ENCODE measurements around the gene MEF2A. TPM values are rescaled to one million over a fixed set of nuclear protein-coding genes. Genes with fewer than 3 reads are reported as not detected.
"Not testable (repeated sequence)": the region's sequence is repeated elsewhere in the genome, so short reads cannot be mapped to it uniquely, and the experiment has no call there.

Gene MEF2A
- total RNA-seq, 4 donors from 2014 or later, result 55.3 to 155 (median 105) TPM

- no peak for DNase-seq
- Histone ChIP-seq H3K36me3 (peaks cover 5 to 7% of the 10 kb centered on the region in 2 donors), H3K4me3 (replicated peaks in 1 of 3) (peak overlapping the region; percentile 59 to 95 (median 64)), H3K9me3 (no peaks in the 10 kb centered on the region), H3K27ac (peak overlapping the region in 2 of 3 donors; percentile 43 to 76), H3K4me1 (peaks cover 0 to 5% of the 10 kb centered on the region in 2 donors), H3K27me3 (no peaks in the 10 kb centered on the region)
- TF ChIP-seq POLR2A (IDR thresholded peaks at IDR 0.05) (no peak), CTCF (IDR thresholded peaks at IDR 0.05) (no peak)
- intact Hi-C loops (cut with DNase I), result no loop called here
- 34 to 41% methylated on average over 18 of the region's 18 CpGs for WGBS, 2 donors
Observed at GRCh38 chr15:99732124-99732750, 166.5 kb downstream of the MEF2A start.

GRCh38 chr15:99732751-99733267 lies 167.0 kb downstream of the MEF2A start:
- peak overlapping the region; percentile 28 to 76 (median 43) for H3K27ac ChIP-seq
- H3K4me3 ChIP-seq (replicated peaks in 1 of 3), result peak overlapping the region; percentile 59 to 95 (median 64)
- peak in 1 of 2 donors; percentile 36 for DNase-seq
- no peak for TF ChIP-seq CTCF (IDR thresholded peaks at IDR 0.05)
- no peak for TF ChIP-seq POLR2A (IDR thresholded peaks at IDR 0.05)
- no peaks in the 10 kb centered on the region for H3K9me3 ChIP-seq
- intact Hi-C loops (cut with DNase I), result no loop called here
- H3K36me3 ChIP-seq, result peaks cover 5 to 7% of the 10 kb centered on the region in 2 donors
- no peaks in the 10 kb centered on the region for H3K27me3 ChIP-seq
- WGBS, 2 donors, result 1% methylated on average over 16 of the region's 46 CpGs; no CpG with 5 or more reads in 1 of the 2 donors
- H3K4me1 ChIP-seq, result peaks cover 0 to 5% of the 10 kb centered on the region in 2 donors

- Histone ChIP-seq H3K36me3 (peaks cover 5 to 7% of the 10 kb centered on the region in 2 donors), H3K27ac (peak within 1 kb of the TSS; percentile 63 to 84 (median 76)), H3K27me3 (no peaks in the 10 kb centered on the region), H3K9me3 (no peaks in the 10 kb centered on the region), H3K4me1 (peaks cover 0 to 5% of the 10 kb centered on the region in 2 donors), H3K4me3 (replicated peaks in 1 of 3) (peak within 1 kb of the TSS; percentile 59 to 95 (median 64))
- intact Hi-C loops (cut with DNase I), result no loop called here
- WGBS, 2 donors, result 34 to 36% methylated on average over 13 to 16 of the region's 69 CpGs
- DNase-seq, result peak; percentile 98 to 99
- TF ChIP-seq CTCF (IDR thresholded peaks at IDR 0.05), result no peak
- TF ChIP-seq POLR2A (IDR thresholded peaks at IDR 0.05), result peak; percentile 33 to 73
Observed at GRCh38 chr15:99733268-99734039, 167.7 kb downstream of the MEF2A start, which contains the start of gene LYSMD4. TSS of gene LYSMD4 (minus strand) at chr15:99733437. CDS start at chr15:99731999, 1,438 bp downstream.

GRCh38 chr15:99734040-99734291 lies 168.2 kb downstream of the MEF2A start:
- intact Hi-C loops (cut with DNase I); H3K27me3 ChIP-seq; H3K36me3 ChIP-seq; H3K9me3 ChIP-seq; DNase-seq; H3K4me1 ChIP-seq: not testable (repeated sequence)
- Histone ChIP-seq H3K4me3 (replicated peaks in 1 of 3) (peak overlapping the region in 1 of 3 donors; percentile 95), H3K27ac (peak overlapping the region in 2 of 3 donors; percentile 63 to 84)
- WGBS, 2 donors, result 94 to 96% methylated on average over 13 of the region's 13 CpGs

GRCh38 chr15:99734575-99734974 lies 168.8 kb downstream of the MEF2A start:
- Histone ChIP-seq H3K4me1 (peaks cover 0 to 5% of the 10 kb centered on the region in 2 donors), H3K36me3 (no peaks in the 10 kb centered on the region), H3K27me3 (no peaks in the 10 kb centered on the region), H3K27ac (no peak overlapping the region), H3K4me3 (replicated peaks in 1 of 3) (no peak overlapping the region), H3K9me3 (no peaks in the 10 kb centered on the region)
- no peak for DNase-seq
- intact Hi-C loops (cut with DNase I), result no loop called here
- no peak for TF ChIP-seq CTCF (IDR thresholded peaks at IDR 0.05)
- TF ChIP-seq POLR2A (IDR thresholded peaks at IDR 0.05), result no peak
- 96 to 100% methylated on average over 1 of the region's 1 CpG for WGBS, 2 donors

Data from thyroid gland (tissue), 4 donors.